ENCODE measurements around the gene IP6K2.

IP6K2 gene

GRCh38 chr3:48684480-48685143 is 32.4 kb downstream of the IP6K2 start:
- no peak for TF ChIP-seq TCF12 (IDR thresholded peaks at IDR 0.05; ENCODE audit: low read depth)
- TF ChIP-seq TAF1 (IDR thresholded peaks at IDR 0.05; ENCODE audit: low read depth), result no peak
- no peak for TF ChIP-seq CEBPB (IDR thresholded peaks at IDR 0.05)
- TF ChIP-seq USF1 (IDR thresholded peaks at IDR 0.05), result no peak
- no peak for TF ChIP-seq ZBTB7A (IDR thresholded peaks at IDR 0.05; ENCODE audit: low read depth)
- no peak for TF ChIP-seq YY1 (IDR thresholded peaks at IDR 0.05; ENCODE audit: low read depth)
- TF ChIP-seq EP300 (IDR thresholded peaks at IDR 0.05; ENCODE audit: borderline replicate concordance), result no peak
- TF ChIP-seq CREB1 (IDR thresholded peaks at IDR 0.05; ENCODE audit: low read depth), result no peak
- TF ChIP-seq MAX (IDR thresholded peaks at IDR 0.05), result no peak
- no peak for TF ChIP-seq FOXM1 (IDR thresholded peaks at IDR 0.05; ENCODE audit: borderline replicate concordance, low read depth)
- no peak for TF ChIP-seq TEAD4 (IDR thresholded peaks at IDR 0.05)
- TF ChIP-seq RAD21 (IDR thresholded peaks at IDR 0.05; ENCODE audit: low read depth), result no peak
- no peak for TF ChIP-seq EGR1 (IDR thresholded peaks at IDR 0.05)
- TF ChIP-seq REST (IDR thresholded peaks at IDR 0.05; ENCODE audit: low read depth), result no peak
- TF ChIP-seq NFIC (IDR thresholded peaks at IDR 0.05), result no peak

GRCh38 chr3:48684054-48684349 is 33.0 kb downstream of the IP6K2 start:
- TF ChIP-seq TCF12 (IDR thresholded peaks at IDR 0.05; ENCODE audit: low read depth) (no peak), TAF1 (IDR thresholded peaks at IDR 0.05; ENCODE audit: low read depth) (no peak), MAX (IDR thresholded peaks at IDR 0.05) (no peak), EP300 (IDR thresholded peaks at IDR 0.05; ENCODE audit: borderline replicate concordance) (no peak), FOXM1 (IDR thresholded peaks at IDR 0.05; ENCODE audit: borderline replicate concordance, low read depth) (no peak), TEAD4 (IDR thresholded peaks at IDR 0.05) (no peak), ZBTB7A (IDR thresholded peaks at IDR 0.05; ENCODE audit: low read depth) (no peak), USF1 (IDR thresholded peaks at IDR 0.05) (no peak), EGR1 (IDR thresholded peaks at IDR 0.05) (no peak), NFIC (IDR thresholded peaks at IDR 0.05) (no peak), YY1 (IDR thresholded peaks at IDR 0.05; ENCODE audit: low read depth) (no peak), CREB1 (IDR thresholded peaks at IDR 0.05; ENCODE audit: low read depth) (no peak), RAD21 (IDR thresholded peaks at IDR 0.05; ENCODE audit: low read depth) (no peak), REST (IDR thresholded peaks at IDR 0.05; ENCODE audit: low read depth) (no peak)

GRCh38 chr3:48682786-48683185 is 34.2 kb downstream of the IP6K2 start:
- TF ChIP-seq FOXM1 (IDR thresholded peaks at IDR 0.05; ENCODE audit: borderline replicate concordance, low read depth), result no peak
- no peak for TF ChIP-seq TEAD4 (IDR thresholded peaks at IDR 0.05)
- TF ChIP-seq TCF12 (IDR thresholded peaks at IDR 0.05; ENCODE audit: low read depth), result no peak
- TF ChIP-seq CREB1 (IDR thresholded peaks at IDR 0.05; ENCODE audit: low read depth), result no peak
- TF ChIP-seq ZBTB7A (IDR thresholded peaks at IDR 0.05; ENCODE audit: low read depth), result no peak
- no peak for TF ChIP-seq USF1 (IDR thresholded peaks at IDR 0.05)
- no peak for TF ChIP-seq EGR1 (IDR thresholded peaks at IDR 0.05)
- no peak for TF ChIP-seq TAF1 (IDR thresholded peaks at IDR 0.05; ENCODE audit: low read depth)
- TF ChIP-seq MAX (IDR thresholded peaks at IDR 0.05), result no peak
- TF ChIP-seq REST (IDR thresholded peaks at IDR 0.05; ENCODE audit: low read depth), result no peak
- TF ChIP-seq CEBPB (IDR thresholded peaks at IDR 0.05), result no peak
